Endothelial cell of umbilical vein (primary cell): ENCODE results near the gene ZAR1L. TPM values are rescaled to one million over a fixed set of nuclear protein-coding genes. Genes with fewer than 3 reads are reported as not detected.
A peak's percentile ranks its signal among the peaks of the same experiment; 100 is the strongest.

Experiments used
- BruUV-seq: library from RNA; stranded (reverse); fragments of 400-500 nt; replicated peaks from 2 replicates; lab custom pipeline; 2021; lab: Mats Ljungman, UMichigan
- CTCF ChIA-PET: fragments of 300-600, 350-600 bp; sonication (Branson Sonifier 250); formaldehyde crosslinking; loops from one replicate; lab custom pipeline; 2021; ENCODE audit warnings: antibody characterized with exemption, inconsistent platforms; lab: Charles Lee
- POLR2A ChIA-PET: fragments of 300-600, 350-600 bp; sonication (Branson Sonifier 250); formaldehyde crosslinking; loops from one replicate; lab custom pipeline; 2021; ENCODE audit warnings: antibody characterized with exemption, inconsistent platforms; lab: Charles Lee
- DNase-seq: peaks from one replicate; pipeline ENCODE4 v3.0.0-alpha.2; 2011; ENCODE audit warnings: low read depth, low spot score
- FAIRE-seq: peaks from 2 replicates; lab custom pipeline; 2011; peaks lifted over from hg19 to GRCh38; lab: Jason Lieb, UNC
- H2AFZ ChIP-seq: 2 replicates; pipeline ENCODE4 v1.6.0; 2012; ENCODE audit warnings: low read depth, low read length, control low read depth, inconsistent platforms
- H3K27ac ChIP-seq: 2 replicates; pipeline ENCODE4 v1.5.1; 2011; ENCODE audit warnings: low read depth, mild to moderate bottlenecking, control low read depth, low read length, moderate library complexity; ENCODE audit not compliant: insufficient read depth
- H3K27me3 ChIP-seq, 2 experiments: 2 replicates each; pipeline versions ENCODE4 v1.6.0 to v1.6.1; 2011; ENCODE audit warnings: low read length in 2 of 2, mixed read lengths in 1 of 2; ENCODE audit not compliant: control insufficient read depth in 2 of 2, insufficient read depth in 2 of 2
- H3K36me3 ChIP-seq, 2 experiments: 2 replicates in 1 of 2; 3 replicates in 1 of 2; pipeline ENCODE4 v1.5.1; 2011; ENCODE audit warnings: low read length in 2 of 2, mild to moderate bottlenecking in 1 of 2, moderate library complexity in 1 of 2; ENCODE audit not compliant: control insufficient read depth in 2 of 2, insufficient read depth in 2 of 2; ENCODE audit errors: extremely low read depth in 1 of 2
- H3K4me1 ChIP-seq: 3 replicates; pipeline ENCODE4 v1.5.1; 2011; ENCODE audit warnings: mild to moderate bottlenecking, low read length; ENCODE audit not compliant: control insufficient read depth, insufficient read depth; ENCODE audit errors: extremely low read depth
- H3K4me2 ChIP-seq: 2 replicates; pipeline ENCODE4 v1.6.1; 2011; ENCODE audit warnings: low read length, control low read depth, mixed read lengths; ENCODE audit not compliant: insufficient read depth
- H3K4me3 ChIP-seq, 3 experiments: fragments of 200-600 bp in 1 of 3; sonication (generic), shearing (Covaris generic) in 1 of 3; replicated peaks in 1 of 3; 2 replicates each; pipeline ENCODE4 v1.5.1; 2011 to 2016; ENCODE audit warnings: control low read depth in 3 of 3, low read length in 3 of 3, mild to moderate bottlenecking in 2 of 3, inconsistent platforms in 1 of 3, low read depth in 1 of 3, moderate library complexity in 1 of 3; ENCODE audit not compliant: insufficient read depth in 1 of 3
- H3K79me2 ChIP-seq: 2 replicates; pipeline ENCODE4 v1.6.0; 2012; ENCODE audit warnings: low read length, inconsistent platforms; ENCODE audit not compliant: control insufficient read depth, insufficient read depth
- H3K9ac ChIP-seq: replicated peaks from 2 replicates; pipeline ENCODE3; 2011; ENCODE audit warnings: low read length, control low read depth; ENCODE audit not compliant: insufficient read depth; ENCODE audit errors: extremely low read depth
- H3K9me1 ChIP-seq: replicated peaks from 3 replicates; pipeline ENCODE4 v1.6.0; 2011; ENCODE audit warnings: mild to moderate bottlenecking, low read length; ENCODE audit not compliant: control insufficient read depth, insufficient read depth; ENCODE audit errors: extremely low read depth
- H3K9me3 ChIP-seq: replicated peaks from 2 replicates; pipeline ENCODE4 v1.5.1; 2012; ENCODE audit warnings: low read length, inconsistent platforms; ENCODE audit not compliant: control insufficient read depth, insufficient read depth
- H4K20me1 ChIP-seq: replicated peaks from 2 replicates; pipeline ENCODE3; 2011; ENCODE audit warnings: mild to moderate bottlenecking, low read length; ENCODE audit not compliant: control insufficient read depth, insufficient read depth; ENCODE audit errors: extremely low read depth
- CTCF ChIP-seq, 2 donors: IDR thresholded peaks; 1 replicate in 1 of 2; 2 replicates in 1 of 2; pipeline ENCODE4 v1.5.1; 2011; ENCODE audit warnings: low read length in 2 of 2, mild to moderate bottlenecking in 2 of 2, moderate library complexity in 2 of 2, control low read depth in 1 of 2, inconsistent platforms in 1 of 2, low read depth in 1 of 2; ENCODE audit not compliant: insufficient read depth in 1 of 2; ENCODE audit errors: extremely low read depth in 1 of 2
- EZH2 ChIP-seq: IDR thresholded peaks from 2 replicates; pipeline ENCODE4 v1.6.1; 2012; ENCODE audit warnings: borderline replicate concordance, low read depth, mild to moderate bottlenecking, moderate library complexity, low read length, inconsistent platforms; ENCODE audit not compliant: severe bottlenecking
- FOS ChIP-seq: IDR thresholded peaks from 2 replicates; pipeline ENCODE4 v1.6.1; 2011; ENCODE audit warnings: mild to moderate bottlenecking, low read length, moderate library complexity, borderline replicate concordance; ENCODE audit not compliant: insufficient read depth
- GATA2 ChIP-seq: IDR thresholded peaks from 2 replicates; pipeline ENCODE4 v1.7.0; 2011; ENCODE audit warnings: low read depth, mild to moderate bottlenecking, moderate library complexity, mixed read lengths, low read length; ENCODE audit not compliant: insufficient read length, insufficient read depth
- JUN ChIP-seq: IDR thresholded peaks from 2 replicates; pipeline ENCODE4 v1.6.1; 2011; ENCODE audit warnings: borderline replicate concordance, low read depth; ENCODE audit not compliant: insufficient read length, insufficient read depth
- MAX ChIP-seq: IDR thresholded peaks from 2 replicates; pipeline ENCODE4 v1.6.1; 2011; ENCODE audit not compliant: insufficient read depth, insufficient read length
- MYC ChIP-seq: IDR thresholded peaks from one replicate; pipeline ENCODE4 v1.6.1; 2011; ENCODE audit warnings: mild to moderate bottlenecking, low read depth, low read length
- POLR2AphosphoS5 ChIP-seq: IDR thresholded peaks from 2 replicates; pipeline ENCODE4 v1.6.1; 2012; ENCODE audit warnings: low read depth, mild to moderate bottlenecking, control low read depth, low read length, moderate library complexity; ENCODE audit not compliant: insufficient read depth
- dilution Hi-C: fragments of 300-500 bp; cut with MboI; formaldehyde crosslinking; loops from one replicate; pipeline ENCODE4 v1.15.0; 2019; ENCODE audit warnings: low sequenced_read_pairs; ENCODE audit not compliant: extremely low pct_ligation_motif_present
- intact Hi-C: fragments of 100-400 bp; cut with micrococcal nuclease; formaldehyde crosslinking; loops from one replicate; pipeline ENCODE4 v1.10.0; 2022
- polyA plus RNA-seq, 4 experiments: library from polyadenylated mRNA; depleted of rRNA in 3 of 4; stranded (reverse) in 3 of 4; unstranded in 1 of 4; fragments of >200 nt; gene quantifications; 2 replicates each; pipeline versions ENCODE4 v1.2.1 to v1.2.3, GENCODE V29; 2011 to 2012; ENCODE audit warnings: missing spikeins in 1 of 4
- total RNA-seq: library from RNA; stranded (reverse); gene quantifications from 2 replicates; pipeline ENCODE4 v1.2.3, GENCODE V29; 2021

The ZAR1L gene
- total and polyA plus RNA-seq, 2 donors (not counting 3 experiments of a cell fraction or from before 2014, with no cell fraction given): not detected

GRCh38 chr13:32253911-32254399, 61.2 kb downstream of the ZAR1L start:
- CTCF ChIA-PET: interaction anchor here (0.8 to 3.1 kb wide), 7 partner anchors 8 to 223 kb away, joined by 3 to 41 read pairs (median 6); partner anchors contain the start of gene FRY
- H3K9ac ChIP-seq: peak overlapping the region; percentile 54

More at GRCh38 chr13:32253911-32254399, 61.2 kb downstream of the ZAR1L start:
- TF ChIP-seq CTCF (IDR thresholded peaks at IDR 0.05; ENCODE audit: extremely low read depth in 1 of 2, insufficient read depth in 1 of 2, low read depth in 1 of 2, low read length in 2 of 2): no peak
- no peak for TF ChIP-seq FOS
- TF ChIP-seq MAX: no peak
- TF ChIP-seq MYC: no peak
- no peak for TF ChIP-seq EZH2
- no peak for TF ChIP-seq POLR2AphosphoS5
- TF ChIP-seq JUN: no peak
- no peak for TF ChIP-seq GATA2
- FAIRE-seq (peak; percentile 59), DNase-seq (peak; percentile 82)
- no peaks in the 10 kb centered on the region for H3K9me3 ChIP-seq
- POLR2A ChIA-PET: interaction anchor here (1.9 kb wide), 1 partner anchor 16 kb away, joined by 4 read pairs; no protein-coding TSS in a partner anchor
- dilution Hi-C loops (no loop called here), intact Hi-C loops (loop anchor here (2.0 kb wide), 1 partner anchor 285 kb away; the partner anchor contains the start of gene N4BP2L2)
- H3K27me3 ChIP-seq: no peaks in the 10 kb centered on the region
- peaks cover 32% of the 10 kb centered on the region for H3K4me1 ChIP-seq
- no peaks in the 10 kb centered on the region for H3K79me2 ChIP-seq
- no peaks in the 10 kb centered on the region for H4K20me1 ChIP-seq
- peak overlapping the region in 1 of 3 experiments; percentile 65 for H3K4me3 ChIP-seq
- H3K27ac ChIP-seq: peak overlapping the region; percentile 58
- H2AFZ ChIP-seq: peak overlapping the region; percentile 90
- peak overlapping the region; percentile 89 for H3K4me2 ChIP-seq
- no TSS peak for BruUV-seq
- H3K9me1 ChIP-seq: no peaks in the 10 kb centered on the region
- H3K36me3 ChIP-seq: no peaks in the 10 kb centered on the region

Other genes with a start within 250 kb of the ZAR1L start
- gene BRCA2, start 145 bp upstream of the ZAR1L start, total RNA-seq: 16.1 and 17.5 TPM in 2 replicates
- gene BRCA2, start 145 bp upstream of the ZAR1L start, polyA plus RNA-seq: 1.3 and 2.9 TPM in 2 replicates
- 1.8 and 2.1 TPM in 2 replicates for gene N4BP2L1, start 112.8 kb upstream of the ZAR1L start, total RNA-seq
- 1.1 TPM in 2 replicates for gene N4BP2L1, start 112.8 kb upstream of the ZAR1L start, polyA plus RNA-seq
- gene N4BP2L2, start 223.4 kb upstream of the ZAR1L start, total RNA-seq: 95.4 and 101 TPM in 2 replicates
- 14.8 and 21.7 TPM in 2 replicates for gene N4BP2L2, start 223.4 kb upstream of the ZAR1L start, polyA plus RNA-seq